Stimulated activated naive CD4-positive, alpha-beta T cell treated with Interleukin-2 at 50 U/mL for 16 hours (primary cell): ENCODE results near the gene PARD3B.

ENCODE experiments used
- DNase-seq: peaks from one replicate; lab custom pipeline; 2025; lab: John Stamatoyannopoulos, UW

PARD3B gene

GRCh38 chr2:205053827-205054410 lies 508.6 kb downstream of the PARD3B start:
- no peak for DNase-seq

GRCh38 chr2:205054789-205055188 lies 509.5 kb downstream of the PARD3B start:
- DNase-seq: no peak

GRCh38 chr2:205055251-205055650 lies 510.0 kb downstream of the PARD3B start:
- no peak for DNase-seq

- no peak for DNase-seq
Measured at GRCh38 chr2:205056151-205056561, 510.9 kb downstream of the PARD3B start.

- no peak for DNase-seq
Measured at GRCh38 chr2:205058409-205058808, 513.1 kb downstream of the PARD3B start.

GRCh38 chr2:205060269-205060668 lies 515.0 kb downstream of the PARD3B start:
- DNase-seq: no peak

GRCh38 chr2:205066081-205066480 lies 520.8 kb downstream of the PARD3B start:
- DNase-seq: no peak

- no peak for DNase-seq
Measured at GRCh38 chr2:205069928-205070327, 524.7 kb downstream of the PARD3B start.

- no peak for DNase-seq
Measured at GRCh38 chr2:205070889-205071288, 525.6 kb downstream of the PARD3B start.

GRCh38 chr2:205073433-205074020 lies 528.3 kb downstream of the PARD3B start:
- no peak for DNase-seq

GRCh38 chr2:205076405-205076804 lies 531.1 kb downstream of the PARD3B start:
- DNase-seq: no peak

GRCh38 chr2:205077159-205077558 lies 531.9 kb downstream of the PARD3B start:
- no peak for DNase-seq

- no peak for DNase-seq
Measured at GRCh38 chr2:205078762-205079161, 533.5 kb downstream of the PARD3B start.

- no peak for DNase-seq
Measured at GRCh38 chr2:205079173-205079572, 533.9 kb downstream of the PARD3B start.

- no peak for DNase-seq
Measured at GRCh38 chr2:205086662-205087061, 541.4 kb downstream of the PARD3B start.

- DNase-seq: no peak
Measured at GRCh38 chr2:205087862-205088261, 542.6 kb downstream of the PARD3B start.

- no peak for DNase-seq
Measured at GRCh38 chr2:205089958-205090357, 544.7 kb downstream of the PARD3B start.

GRCh38 chr2:205091411-205091810 lies 546.1 kb downstream of the PARD3B start:
- DNase-seq: no peak

- no peak for DNase-seq
Measured at GRCh38 chr2:205094031-205094430, 548.8 kb downstream of the PARD3B start.

- DNase-seq: no peak
Measured at GRCh38 chr2:205103699-205104098, 558.4 kb downstream of the PARD3B start.

- no peak for DNase-seq
Measured at GRCh38 chr2:205107810-205108209, 562.5 kb downstream of the PARD3B start.

GRCh38 chr2:205115511-205115910 lies 570.2 kb downstream of the PARD3B start:
- DNase-seq: no peak

GRCh38 chr2:205117125-205117524 lies 571.9 kb downstream of the PARD3B start:
- no peak for DNase-seq

GRCh38 chr2:205119136-205119535 lies 573.9 kb downstream of the PARD3B start:
- DNase-seq: no peak
